Naive B cell (primary cell): ENCODE results near the gene TAX1BP3. TPM values are rescaled to one million over a fixed set of nuclear protein-coding genes. Genes with fewer than 3 reads are reported as not detected.
A peak's percentile ranks its signal among the peaks of the same experiment; 100 is the strongest.

Source experiments
- ATAC-seq, 2 donors: fragments of 150-1000 bp; cut with Tn5 transposase; 2 replicates each; pipeline ENCODE4 v1.10.0; 2021; ENCODE audit warnings: low read depth in 2 of 2, mild to moderate bottlenecking in 2 of 2, moderate library complexity in 2 of 2
- DNase-seq: peaks from one replicate; pipeline ENCODE4 v3.0.0; 2022
- H3K27ac Mint-ChIP-seq, 6 donors: one replicate each; pipeline ENCODE4 v1.8.0; 2020 to 2022; ENCODE audit warnings: mild to moderate bottlenecking in 6 of 6, mixed read lengths in 6 of 6, moderate library complexity in 5 of 6, inconsistent platforms in 2 of 6
- H3K27me3 Mint-ChIP-seq, 3 donors: one replicate each; pipeline ENCODE4 v1.8.0; 2021 to 2022; ENCODE audit warnings: mixed read lengths in 3 of 3, mild to moderate bottlenecking in 1 of 3
- H3K36me3 Mint-ChIP-seq, 2 donors: one replicate each; pipeline ENCODE4 v1.8.0; 2020 to 2022; ENCODE audit warnings: mixed read lengths in 2 of 2, inconsistent platforms in 1 of 2, mild to moderate bottlenecking in 1 of 2
- H3K4me1 Mint-ChIP-seq, 3 donors: one replicate each; pipeline ENCODE4 v1.8.0; 2020 to 2022; ENCODE audit warnings: mixed read lengths in 3 of 3, inconsistent platforms in 1 of 3, mild to moderate bottlenecking in 1 of 3, moderate library complexity in 1 of 3
- H3K4me3 Mint-ChIP-seq, 8 donors: one replicate each; pipeline ENCODE4 v1.8.0; 2020 to 2022; ENCODE audit warnings: mild to moderate bottlenecking in 8 of 8, mixed read lengths in 8 of 8, moderate library complexity in 8 of 8, inconsistent platforms in 2 of 8
- H3K9me3 Mint-ChIP-seq, 7 donors: one replicate each; pipeline ENCODE4 v1.8.0; 2020 to 2022; ENCODE audit warnings: mixed read lengths in 7 of 7, mild to moderate bottlenecking in 5 of 7, inconsistent platforms in 2 of 7, moderate library complexity in 1 of 7
- polyA plus RNA-seq, 6 donors: library from polyadenylated mRNA; unstranded; fragments of 300-500 nt; fragmentation: Illumina TruSeq; gene quantifications; one replicate each; pipeline ENCODE4 v1.2.3, GENCODE V29; 2021; ENCODE audit warnings: low read depth in 6 of 6

TAX1BP3 gene
- polyA plus RNA-seq, 6 donors from 2014 or later = 37.1 to 56.5 (median 45.1) TPM

DNA sequence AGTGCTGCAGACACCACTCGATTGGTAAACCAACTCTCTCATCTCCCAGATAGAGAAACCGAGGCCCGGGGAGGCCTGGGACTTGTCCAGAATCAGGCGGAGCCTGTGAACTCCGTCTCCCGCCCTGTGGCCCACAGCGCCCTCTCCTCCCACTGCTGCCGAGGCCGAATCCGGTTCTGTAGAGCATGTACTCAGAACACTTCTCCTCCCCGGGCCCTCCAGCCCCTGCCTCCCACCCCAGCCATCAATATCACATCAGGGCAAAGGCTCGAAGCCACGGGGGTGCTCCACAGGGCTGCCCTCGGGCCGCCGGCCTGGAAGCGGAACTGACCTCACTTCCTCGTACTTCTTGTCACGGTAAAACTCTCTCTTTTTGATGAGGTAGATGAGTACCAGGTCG is 13.2 kb upstream of the TAX1BP3 start:
- no peaks in the 10 kb centered on the region for H3K9me3 Mint-ChIP-seq
- ATAC-seq (no peak), DNase-seq (no peak)
- H3K27ac Mint-ChIP-seq = peak overlapping the region in 1 of 6 donors; percentile 84
- H3K4me3 Mint-ChIP-seq = peak overlapping the region in 1 of 8 donors; percentile 45
- H3K27me3 Mint-ChIP-seq = no peaks in the 10 kb centered on the region
- H3K36me3 Mint-ChIP-seq = no peaks in the 10 kb centered on the region
- peaks cover 28 to 56% (median 50%) of the 10 kb centered on the region in 3 donors for H3K4me1 Mint-ChIP-seq

DNA sequence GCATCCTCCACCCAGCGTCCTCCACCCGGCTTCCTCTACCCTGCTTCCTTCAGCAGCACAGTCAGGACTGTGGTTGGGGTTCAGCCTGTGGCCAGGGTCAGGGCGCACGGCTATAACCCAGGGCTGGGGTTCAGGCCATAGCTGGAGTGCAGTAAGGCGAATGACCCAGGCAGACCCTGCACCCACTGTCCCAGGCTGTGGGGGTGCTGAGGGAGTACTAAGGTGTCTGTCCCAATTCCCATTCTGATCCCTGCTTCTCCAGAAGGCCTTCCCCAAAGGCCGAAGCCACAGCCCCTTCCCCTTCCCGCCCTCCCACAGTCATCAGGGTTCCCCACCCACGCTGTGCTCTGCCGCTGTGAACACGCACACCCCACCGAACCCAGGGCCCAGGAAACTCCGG is 12.7 kb upstream of the TAX1BP3 start:
- no peak for DNase-seq
- Mint-ChIP-seq H3K27me3 (no peaks in the 10 kb centered on the region), H3K9me3 (no peaks in the 10 kb centered on the region), H3K36me3 (no peaks in the 10 kb centered on the region), H3K4me3 (no peak overlapping the region), H3K27ac (no peak overlapping the region), H3K4me1 (peaks cover 28 to 60% (median 50%) of the 10 kb centered on the region in 3 donors)
- no peak for ATAC-seq

DNA sequence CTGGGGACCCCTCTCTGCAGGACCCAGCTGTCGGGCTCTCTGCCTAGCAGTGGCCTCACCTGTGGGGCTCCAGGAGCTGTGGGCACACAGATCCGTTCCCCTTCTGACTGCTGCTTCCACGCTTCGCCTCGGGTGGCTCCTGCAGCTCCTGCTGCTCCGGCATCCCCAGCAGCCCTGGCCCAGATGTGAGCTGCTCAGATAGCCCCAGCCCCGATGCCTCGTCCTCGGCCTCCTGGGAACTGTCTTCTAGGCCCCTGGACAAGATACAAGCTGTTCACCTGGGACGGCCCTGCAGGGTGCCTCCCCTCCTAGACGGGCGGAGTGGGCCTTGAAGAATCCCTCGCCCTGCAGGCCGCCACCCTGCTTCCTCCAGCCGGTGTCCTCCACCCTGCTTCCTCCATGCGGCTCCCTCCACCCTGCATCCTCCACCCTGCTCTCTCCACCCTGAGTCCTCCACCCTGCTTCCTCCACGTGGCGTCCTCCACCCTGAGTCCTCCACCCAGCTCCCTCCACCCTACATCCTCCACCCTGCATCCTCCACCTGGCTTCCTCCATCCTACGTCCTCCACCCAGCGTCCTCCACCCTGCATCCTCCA is 11.3 kb upstream of the TAX1BP3 start:
- Mint-ChIP-seq H3K36me3 (no peaks in the 10 kb centered on the region), H3K27ac (peak overlapping the region in 1 of 6 donors; percentile 88), H3K4me3 (no peak overlapping the region), H3K9me3 (no peaks in the 10 kb centered on the region), H3K4me1 (peaks cover 24 to 56% (median 45%) of the 10 kb centered on the region in 3 donors), H3K27me3 (no peaks in the 10 kb centered on the region)
- DNase-seq (no peak), ATAC-seq (no peak)

GRCh38 chr17:3678821-3679530 is 10.6 kb upstream of the TAX1BP3 start:
- DNase-seq = no peak
- Mint-ChIP-seq H3K4me1 (peaks cover 21 to 53% (median 44%) of the 10 kb centered on the region in 3 donors), H3K27me3 (no peaks in the 10 kb centered on the region), H3K27ac (peak overlapping the region in 2 of 6 donors; percentile 29 to 71), H3K36me3 (no peaks in the 10 kb centered on the region), H3K9me3 (no peaks in the 10 kb centered on the region), H3K4me3 (no peak overlapping the region)
- ATAC-seq = no peak

GRCh38 chr17:3678095-3678820 is 9.9 kb upstream of the TAX1BP3 start:
- H3K36me3 Mint-ChIP-seq = no peaks in the 10 kb centered on the region
- peaks cover 18 to 46% (median 38%) of the 10 kb centered on the region in 3 donors for H3K4me1 Mint-ChIP-seq
- H3K4me3 Mint-ChIP-seq = no peak overlapping the region
- H3K27me3 Mint-ChIP-seq = no peaks in the 10 kb centered on the region
- H3K27ac Mint-ChIP-seq = peak overlapping the region in 2 of 6 donors; percentile 29 to 69
- ATAC-seq = no peak
- no peaks in the 10 kb centered on the region for H3K9me3 Mint-ChIP-seq
- no peak for DNase-seq

GRCh38 chr17:3675886-3676285 is 7.5 kb upstream of the TAX1BP3 start:
- Mint-ChIP-seq H3K9me3 (no peaks in the 10 kb centered on the region), H3K27me3 (no peaks in the 10 kb centered on the region), H3K4me3 (peak overlapping the region in 1 of 8 donors; percentile 54), H3K36me3 (no peaks in the 10 kb centered on the region), H3K4me1 (peaks cover 7 to 39% (median 36%) of the 10 kb centered on the region in 3 donors), H3K27ac (peak overlapping the region in 2 of 6 donors; percentile 22 to 66)
- DNase-seq (no peak), ATAC-seq (no peak)

- ATAC-seq (no peak), DNase-seq (no peak)
- Mint-ChIP-seq H3K27me3 (no peaks in the 10 kb centered on the region), H3K36me3 (no peaks in the 10 kb centered on the region), H3K4me3 (peak overlapping the region in 2 of 8 donors; percentile 59 to 98), H3K9me3 (no peaks in the 10 kb centered on the region), H3K4me1 (peaks cover 11 to 39% (median 39%) of the 10 kb centered on the region in 3 donors), H3K27ac (peak overlapping the region in 3 of 6 donors; percentile 60 to 87 (median 63))
These were observed 4.2 kb upstream of the TAX1BP3 start for GRCh38 chr17:3672571-3672970.

DNA sequence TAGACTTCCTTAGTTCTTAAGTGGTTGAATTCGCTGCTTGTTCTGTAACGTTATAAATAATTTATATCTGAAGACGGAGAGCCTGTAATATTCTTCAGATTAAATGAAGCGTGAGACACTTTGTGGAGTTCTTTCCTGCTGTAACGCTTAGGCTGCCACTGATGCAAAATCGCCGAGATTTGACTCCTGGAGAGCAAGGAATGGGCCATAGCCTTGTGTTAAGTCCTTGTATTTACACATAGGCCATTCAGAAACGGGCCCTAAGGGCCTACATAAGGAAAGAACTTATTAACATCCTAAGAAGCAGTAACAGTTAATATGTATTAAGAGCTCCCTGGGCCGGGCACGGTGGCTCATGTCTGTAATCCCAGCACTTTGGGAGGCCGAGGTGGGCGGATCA is 1.2 kb upstream of the TAX1BP3 start:
- H3K27me3 Mint-ChIP-seq = no peaks in the 10 kb centered on the region
- H3K4me3 Mint-ChIP-seq = peak overlapping the region; percentile 91 to 98 (median 94)
- peak overlapping the region; percentile 84 to 96 (median 93) for H3K27ac Mint-ChIP-seq
- peaks cover 20 to 45% (median 42%) of the 10 kb centered on the region in 3 donors for H3K4me1 Mint-ChIP-seq
- DNase-seq (no peak), ATAC-seq (no peak)
- H3K36me3 Mint-ChIP-seq = no peaks in the 10 kb centered on the region
- H3K9me3 Mint-ChIP-seq = no peaks in the 10 kb centered on the region

- Mint-ChIP-seq H3K27ac (peak overlapping the region in 5 of 6 donors; percentile 91 to 96 (median 95)), H3K4me1 (peaks cover 20 to 41% (median 40%) of the 10 kb centered on the region in 3 donors), H3K9me3 (no peaks in the 10 kb centered on the region), H3K36me3 (no peaks in the 10 kb centered on the region), H3K4me3 (peak overlapping the region; percentile 91 to 98 (median 94)), H3K27me3 (no peaks in the 10 kb centered on the region)
- ATAC-seq (no peak), DNase-seq (no peak)
These were observed 638 bp upstream of the TAX1BP3 start for GRCh38 chr17:3669085-3669347.

DNA sequence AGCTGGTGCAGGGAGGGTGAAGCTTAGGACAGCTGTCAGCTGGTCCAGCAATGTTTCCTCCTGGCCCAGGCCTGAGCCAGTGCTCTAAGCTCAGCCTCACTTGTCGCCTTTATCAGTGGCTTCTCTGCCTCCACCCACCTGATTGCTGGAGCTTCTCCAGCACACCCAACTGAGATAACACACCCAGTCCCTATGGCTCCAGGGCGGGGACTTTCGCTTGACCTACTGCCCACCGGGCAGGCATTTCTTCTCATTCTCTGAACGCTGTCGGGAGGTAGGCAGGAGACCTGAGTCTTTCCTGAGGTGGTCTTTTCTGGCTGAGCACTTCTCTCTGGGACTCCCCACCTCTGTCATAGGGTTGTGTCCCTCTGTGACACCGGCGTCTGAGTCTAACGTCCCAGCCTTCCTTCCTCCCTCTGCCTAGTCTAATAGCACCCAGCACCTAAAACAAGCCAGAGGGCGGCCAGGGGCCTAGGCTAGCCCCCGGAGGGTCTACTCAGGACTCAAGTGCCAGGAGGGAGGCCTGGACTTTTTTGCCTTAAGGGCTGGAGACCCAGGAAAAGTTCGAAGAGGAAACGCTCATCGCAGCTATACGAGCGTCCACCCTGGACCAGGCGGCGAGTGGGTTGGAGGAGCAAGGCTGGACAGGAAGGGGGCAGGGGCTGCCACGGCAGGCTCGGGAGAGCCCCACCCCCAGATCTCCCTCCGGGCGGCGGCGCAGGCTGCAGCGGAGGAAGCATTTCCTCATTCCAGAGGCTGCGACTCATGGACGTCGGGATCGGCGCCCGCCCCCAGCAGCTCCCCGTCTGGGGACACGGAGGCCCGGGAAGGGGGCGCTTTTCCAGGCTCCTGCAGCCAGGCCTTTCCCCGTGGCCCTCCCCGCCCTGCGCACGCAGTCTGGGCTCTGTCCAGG is 756 bp downstream of the TAX1BP3 start:
- H3K27me3 Mint-ChIP-seq = no peaks in the 10 kb centered on the region
- H3K9me3 Mint-ChIP-seq = no peaks in the 10 kb centered on the region
- H3K4me3 Mint-ChIP-seq = peak overlapping the region; percentile 81 to 98 (median 93)
- peaks cover 20 to 40% (median 33%) of the 10 kb centered on the region in 3 donors for H3K4me1 Mint-ChIP-seq
- ATAC-seq = no peak
- no peaks in the 10 kb centered on the region for H3K36me3 Mint-ChIP-seq
- no peak for DNase-seq
- H3K27ac Mint-ChIP-seq = peak overlapping the region in 4 of 6 donors; percentile 67 to 77 (median 71)

- peaks cover 16 to 33% (median 24%) of the 10 kb centered on the region in 3 donors for H3K4me1 Mint-ChIP-seq
- no peak for ATAC-seq
- H3K36me3 Mint-ChIP-seq = no peaks in the 10 kb centered on the region
- H3K27ac Mint-ChIP-seq = peak overlapping the region in 3 of 6 donors; percentile 26 to 84 (median 49)
- H3K9me3 Mint-ChIP-seq = no peaks in the 10 kb centered on the region
- no peaks in the 10 kb centered on the region for H3K27me3 Mint-ChIP-seq
- peak overlapping the region in 7 of 8 donors; percentile 10 to 98 (median 79) for H3K4me3 Mint-ChIP-seq
- no peak for DNase-seq
These were observed 1.9 kb downstream of the TAX1BP3 start for GRCh38 chr17:3666516-3666915.

DNA sequence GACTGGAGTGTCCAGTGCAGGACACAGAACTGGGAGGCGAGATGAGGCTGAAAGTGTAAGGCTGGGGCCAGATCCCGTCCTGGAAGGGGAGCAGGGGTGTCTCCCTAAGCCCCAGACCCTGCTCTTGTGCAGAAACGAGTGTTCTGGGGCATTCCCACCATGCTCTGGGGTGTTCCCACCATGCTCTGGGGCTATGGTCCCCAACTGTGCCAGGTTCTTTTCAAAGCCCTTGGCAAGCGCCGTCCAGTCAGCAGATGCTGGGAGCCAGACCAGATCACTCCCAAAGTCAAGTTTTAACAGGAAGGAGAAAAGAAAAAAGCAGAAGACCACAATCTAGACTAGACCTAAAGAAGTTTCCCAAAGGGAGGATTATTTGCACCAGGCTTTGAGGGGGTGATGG is 2.5 kb downstream of the TAX1BP3 start:
- no peaks in the 10 kb centered on the region for H3K36me3 Mint-ChIP-seq
- no peak for ATAC-seq
- peaks cover 15 to 26% (median 22%) of the 10 kb centered on the region in 3 donors for H3K4me1 Mint-ChIP-seq
- H3K27ac Mint-ChIP-seq = peak overlapping the region in 1 of 6 donors; percentile 84
- no peak for DNase-seq
- no peaks in the 10 kb centered on the region for H3K27me3 Mint-ChIP-seq
- peak overlapping the region in 5 of 8 donors; percentile 59 to 98 (median 78) for H3K4me3 Mint-ChIP-seq
- H3K9me3 Mint-ChIP-seq = no peaks in the 10 kb centered on the region
